H1 (cell line): ENCODE measurements around the gene CWC15. TPM values are rescaled to one million over a fixed set of nuclear protein-coding genes. Genes with fewer than 3 reads are reported as not detected.

Experiments
- CTCF ChIA-PET: fragments of 300-600 bp; sonication (Branson Sonifier 250); formaldehyde crosslinking; loops from one replicate; lab custom pipeline; 2021; ENCODE audit not compliant: partially characterized antibody; lab: Charles Lee
- POLR2A ChIA-PET: fragments of 300-600 bp; sonication (Branson Sonifier 250); formaldehyde crosslinking; loops from one replicate; lab custom pipeline; 2021; ENCODE audit warnings: inconsistent platforms; ENCODE audit not compliant: partially characterized antibody; lab: Charles Lee
- DNase-seq, 2 experiments: peaks; one replicate each; pipeline versions ENCODE4 v3.0.0 to v3.0.0-alpha.2; 2010 to 2022; ENCODE audit warnings: low spot score in 2 of 2, low read depth in 1 of 2, mixed read lengths in 1 of 2
- FAIRE-seq: peaks from 2 replicates; lab custom pipeline; 2011; peaks lifted over from hg19 to GRCh38; lab: Jason Lieb, UNC
- H2AFZ ChIP-seq: 2 replicates; pipeline ENCODE4 v1.8.1; 2012; ENCODE audit warnings: low read length, inconsistent platforms
- H2AK5ac ChIP-seq: 2 replicates; pipeline ENCODE4 v1.6.1; 2013; ENCODE audit warnings: low read depth, low read length
- H2BK120ac ChIP-seq: replicated peaks from 2 replicates; pipeline ENCODE3; 2013; ENCODE audit warnings: low read depth, low read length, inconsistent platforms
- H2BK12ac ChIP-seq: 2 replicates; pipeline ENCODE4 v1.6.1; 2013; ENCODE audit warnings: low read depth, low read length
- H2BK15ac ChIP-seq: 2 replicates; pipeline ENCODE4 v1.6.1; 2013; ENCODE audit warnings: low read length
- H2BK20ac ChIP-seq: 2 replicates; pipeline ENCODE4 v1.6.1; 2013; ENCODE audit warnings: low read length
- H2BK5ac ChIP-seq: 2 replicates; pipeline ENCODE4 v1.6.1; 2013; ENCODE audit warnings: low read depth, low read length
- H3K14ac ChIP-seq: 2 replicates; pipeline ENCODE4 v1.6.1; 2013; ENCODE audit warnings: inconsistent platforms; ENCODE audit not compliant: insufficient read length
- H3K18ac ChIP-seq: 2 replicates; pipeline ENCODE4 v1.6.1; 2013; ENCODE audit warnings: low read length; ENCODE audit errors: extremely low read depth
- H3K23ac ChIP-seq: 2 replicates; pipeline ENCODE4 v1.6.1; 2013; ENCODE audit warnings: inconsistent platforms; ENCODE audit not compliant: insufficient read length
- H3K23me2 ChIP-seq: 2 replicates; pipeline ENCODE4 v1.6.1; 2013; ENCODE audit warnings: low read depth, low read length
- H3K27ac ChIP-seq: 2 replicates; pipeline ENCODE4 v1.6.1; 2011; ENCODE audit warnings: low read depth, low read length, inconsistent platforms
- H3K27me3 ChIP-seq, 4 experiments: replicated peaks in 1 of 4; 1 replicate in 1 of 4; 2 replicates in 3 of 4; pipeline versions ENCODE4 v1.6.1 to v1.8.1; 2011 to 2013; ENCODE audit warnings: low read length in 3 of 4, mild to moderate bottlenecking in 3 of 4, inconsistent platforms in 2 of 4, mixed read lengths in 2 of 4, moderate library complexity in 1 of 4; ENCODE audit not compliant: control insufficient read depth in 3 of 4, insufficient read depth in 3 of 4; ENCODE audit errors: extremely low read depth in 1 of 4
- H3K36me3 ChIP-seq, 4 experiments: 2 replicates each; pipeline versions ENCODE4 v1.6.1 to v1.8.1; 2011 to 2013; ENCODE audit warnings: mild to moderate bottlenecking in 4 of 4, low read length in 3 of 4, moderate library complexity in 2 of 4, control low read depth in 1 of 4, inconsistent platforms in 1 of 4; ENCODE audit not compliant: insufficient read depth in 4 of 4, control insufficient read depth in 2 of 4
- H3K4ac ChIP-seq: replicated peaks from 2 replicates; pipeline ENCODE3; 2013; ENCODE audit warnings: low read length, low read depth, mixed read lengths, inconsistent platforms; ENCODE audit not compliant: insufficient read length
- H3K4me1 ChIP-seq, 4 experiments: replicated peaks in 1 of 4; 1 replicate in 1 of 4; 2 replicates in 3 of 4; pipeline versions ENCODE4 v1.6.1 to v1.8.1; 2011 to 2013; ENCODE audit warnings: low read length in 3 of 4, inconsistent platforms in 2 of 4, mixed read lengths in 1 of 4; ENCODE audit not compliant: insufficient read depth in 4 of 4, control insufficient read depth in 3 of 4
- H3K4me2 ChIP-seq, 2 experiments: 2 replicates each; pipeline versions ENCODE4 v1.6.1 to v1.8.1; 2011 to 2013; ENCODE audit warnings: low read depth in 2 of 2, low read length in 2 of 2, control low read depth in 1 of 2, inconsistent platforms in 1 of 2, mild to moderate bottlenecking in 1 of 2; ENCODE audit not compliant: insufficient read depth in 1 of 2
- H3K4me3 ChIP-seq, 4 experiments: fragments of 200-600, 300-600 bp in 1 of 4; sonication (generic), shearing (Covaris generic), sonication (Bioruptor Twin) in 1 of 4; 2 replicates each; pipeline versions ENCODE4 v1.5.1 to v1.8.1; 2011 to 2016; ENCODE audit warnings: low read length in 4 of 4, low read depth in 3 of 4, control low read depth in 2 of 4, inconsistent platforms in 2 of 4, mild to moderate bottlenecking in 2 of 4, mixed read lengths in 1 of 4, moderate library complexity in 1 of 4; ENCODE audit not compliant: insufficient read depth in 2 of 4; ENCODE audit errors: extremely low read depth in 1 of 4
- H3K56ac ChIP-seq: replicated peaks from 2 replicates; pipeline ENCODE3; 2013; ENCODE audit warnings: low read depth, mild to moderate bottlenecking, mixed read lengths, low read length, inconsistent platforms; ENCODE audit not compliant: insufficient read length
- H3K79me1 ChIP-seq: 2 replicates; pipeline ENCODE4 v1.6.1; 2013; ENCODE audit warnings: low read depth, low read length, control low read depth
- H3K79me2 ChIP-seq, 2 experiments: 2 replicates each; pipeline versions ENCODE4 v1.6.1 to v1.8.1; 2012 to 2013; ENCODE audit warnings: low read length in 2 of 2, mild to moderate bottlenecking in 2 of 2, inconsistent platforms in 1 of 2; ENCODE audit not compliant: insufficient read depth in 2 of 2, control insufficient read depth in 1 of 2
- H3K9ac ChIP-seq, 4 experiments: replicated peaks in 1 of 4; 1 replicate in 1 of 4; 2 replicates in 3 of 4; pipeline versions ENCODE4 v1.6.1 to v1.8.1; 2011 to 2013; ENCODE audit warnings: low read depth in 3 of 4, low read length in 3 of 4, control low read depth in 2 of 4, mild to moderate bottlenecking in 2 of 4, moderate library complexity in 2 of 4, inconsistent platforms in 1 of 4; ENCODE audit errors: extremely low read depth in 1 of 4
- H3K9me3 ChIP-seq, 2 experiments: 2 replicates each; pipeline versions ENCODE4 v1.6.1 to v1.8.1; 2012 to 2013; ENCODE audit warnings: mild to moderate bottlenecking in 2 of 2, moderate library complexity in 2 of 2, control low read depth in 1 of 2, inconsistent platforms in 1 of 2, low read depth in 1 of 2, low read length in 1 of 2, mixed read lengths in 1 of 2; ENCODE audit not compliant: insufficient read depth in 2 of 2
- H4K20me1 ChIP-seq, 2 experiments: replicated peaks in 1 of 2; 2 replicates each; pipeline versions ENCODE3 to v1.8.1; 2011 to 2013; ENCODE audit warnings: inconsistent platforms in 2 of 2, low read length in 2 of 2, mild to moderate bottlenecking in 1 of 2; ENCODE audit not compliant: insufficient read depth in 2 of 2, control insufficient read depth in 1 of 2
- H4K5ac ChIP-seq: 2 replicates; pipeline ENCODE4 v1.6.1; 2013; ENCODE audit warnings: low read length, low read depth, mixed read lengths, inconsistent platforms; ENCODE audit not compliant: insufficient read length
- H4K8ac ChIP-seq: 2 replicates; pipeline ENCODE4 v1.8.0; 2013; ENCODE audit warnings: mild to moderate bottlenecking, moderate library complexity, low read length, inconsistent platforms; ENCODE audit not compliant: insufficient read depth; ENCODE audit errors: extremely low read depth
- H4K91ac ChIP-seq: replicated peaks from 2 replicates; pipeline ENCODE3; 2013; ENCODE audit warnings: low read length, mixed read lengths, inconsistent platforms; ENCODE audit not compliant: insufficient read length
- CBX8 ChIP-seq: fragments of 300-800, 300-1000 bp; sonication (generic); IDR thresholded peaks from 2 replicates; pipeline ENCODE4 v1.7.1; 2016; ENCODE audit warnings: low read depth, low read length, borderline replicate concordance
- E2F6 ChIP-seq: IDR thresholded peaks from 2 replicates; pipeline ENCODE4 v1.6.1; 2012; ENCODE audit warnings: inconsistent platforms
- GTF2F1 ChIP-seq: IDR thresholded peaks from 2 replicates; pipeline ENCODE4 v1.6.1; 2012; ENCODE audit warnings: low read depth, low read length, improper control_type of control experiment, borderline replicate concordance
- HDAC2 ChIP-seq, 2 experiments: fragments of 300-600 bp in 1 of 2; sonication (generic) in 1 of 2; IDR thresholded peaks; 2 replicates each; pipeline ENCODE4 v1.6.1; 2011 to 2012; ENCODE audit warnings: low read depth in 2 of 2, low read length in 2 of 2, mild to moderate bottlenecking in 2 of 2, moderate library complexity in 2 of 2, borderline replicate concordance in 1 of 2, inconsistent platforms in 1 of 2
- JUND ChIP-seq: IDR thresholded peaks from 2 replicates; pipeline ENCODE4 v1.6.1; 2011; ENCODE audit warnings: mild to moderate bottlenecking, improper control_type of control experiment, low read length
- KDM5A ChIP-seq: fragments of 200-600 bp; IDR thresholded peaks from 2 replicates; pipeline ENCODE4 v1.7.1; 2012; ENCODE audit warnings: mild to moderate bottlenecking, low read length, inconsistent platforms, mixed read lengths
- PHF8 ChIP-seq: fragments of 200-600 bp; sonication (generic); conservative IDR thresholded peaks from 2 replicates; pipeline ENCODE4 v1.7.1; 2012; ENCODE audit warnings: low read depth, mild to moderate bottlenecking, inconsistent platforms, low read length, moderate library complexity
- POLR2A ChIP-seq, 2 experiments: IDR thresholded peaks; 1 replicate in 1 of 2; 2 replicates in 1 of 2; pipeline ENCODE4 v1.6.1; 2011; ENCODE audit warnings: low read depth in 2 of 2, low read length in 2 of 2, mild to moderate bottlenecking in 2 of 2; ENCODE audit errors: control extremely low read depth in 1 of 2
- RNF2 ChIP-seq: fragments of 200-900, 300-1000 bp; sonication (generic); IDR thresholded peaks from 2 replicates; pipeline ENCODE4 v1.7.1; 2016; ENCODE audit warnings: borderline replicate concordance, low read depth, mild to moderate bottlenecking, antibody characterized with exemption, low read length; ENCODE audit not compliant: poor library complexity, severe bottlenecking; ENCODE audit errors: missing control alignments
- SIRT6 ChIP-seq: IDR thresholded peaks from one replicate; pipeline ENCODE4 v1.7.1; 2012; ENCODE audit warnings: low read length, inconsistent platforms
- TAF7 ChIP-seq: optimal IDR thresholded peaks from 2 replicates; pipeline ENCODE3; 2011; ENCODE audit warnings: low read depth, mild to moderate bottlenecking, inconsistent platforms, low read length, moderate library complexity, borderline replicate concordance
- TBP ChIP-seq: IDR thresholded peaks from 2 replicates; pipeline ENCODE4 v1.6.1; 2011; ENCODE audit warnings: low read depth, low read length, improper control_type of control experiment
- WGBS, 2 experiments: shearing (Covaris generic) in 1 of 2; methylation state at CpG; one replicate each; pipeline versions ENCODE4 v1.1.6 to v1.1.7; 2013 to 2015; ENCODE audit warnings: low lambda C conversion rate in 2 of 2, mixed read lengths in 2 of 2, inconsistent platforms in 1 of 2, low coverage in 1 of 2, missing lambda C conversion rate in 1 of 2; ENCODE audit not compliant: insufficient replicate concordance in 2 of 2, insufficient coverage in 1 of 2, insufficient read length in 1 of 2; ENCODE audit errors: extremely low coverage in 1 of 2, missing lambda C conversion rate in 1 of 2; 5-methylcytosine and 5-hydroxymethylcytosine counted together
- polyA plus RNA-seq, 7 experiments: library from polyadenylated mRNA; depleted of rRNA in 3 of 7; stranded (reverse) in 5 of 7; unstranded in 2 of 7; fragments of >200 nt in 5 of 7; fragments of 200-250 nt in 2 of 7; gene quantifications; 1 replicate in 5 of 7; 2 replicates in 1 of 7; 4 replicates in 1 of 7; pipeline versions ENCODE4 v1.2.1 to v1.2.3, GENCODE V29; 2011 to 2013; ENCODE audit warnings: missing spikeins in 2 of 7, mixed read lengths in 2 of 7
- total RNA-seq: library from RNA; stranded (reverse); fragmentation: NEBNext Ultra II Directional; extraction: Animal tissue kit (Norgen Biotek cat#: 25700); gene quantifications from 2 replicates; pipeline ENCODE4 v1.2.1, GENCODE V29; 2021

CWC15 gene
- total and polyA plus RNA-seq, 2 of the 8 experiments (the other 6 are each of a cell fraction or from before 2014, with no cell fraction given), result 15.7 to 59.4 TPM

DNA sequence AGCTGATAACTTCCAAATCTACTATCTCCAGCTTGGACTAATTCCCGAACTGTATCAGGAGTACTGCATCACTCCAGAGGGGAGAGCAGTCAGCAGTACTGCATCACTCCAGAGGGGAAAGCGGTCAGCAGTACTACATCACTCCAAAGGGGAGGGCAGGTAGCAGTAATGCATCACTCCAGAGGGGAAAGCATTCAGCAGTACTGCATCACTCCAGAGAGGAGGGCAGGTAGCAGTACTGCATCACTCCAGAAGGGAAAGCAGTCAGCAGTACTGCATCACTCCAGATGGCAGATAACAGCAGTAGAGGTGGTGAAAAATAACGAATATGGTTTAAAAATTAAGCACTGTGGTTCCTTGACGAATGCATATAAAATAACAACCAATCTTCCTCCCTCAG is 8.4 kb downstream of the CWC15 start:
- WGBS, 2 experiments, result 86% methylated on average over 4 of the region's 4 CpGs; no CpG with 5 or more reads in 1 of the 2 experiments
- H3K27me3 ChIP-seq, result no peaks in the 10 kb centered on the region
- no peaks in the 10 kb centered on the region for H3K79me2 ChIP-seq
- no peaks in the 10 kb centered on the region for H3K79me1 ChIP-seq
- H4K8ac ChIP-seq, result no peak overlapping the region
- H2BK12ac ChIP-seq, result no peak overlapping the region
- H2BK20ac ChIP-seq, result no peak overlapping the region
- FAIRE-seq (no peak), DNase-seq (no peak)
- H3K27ac ChIP-seq, result no peak overlapping the region
- no peak overlapping the region for H3K4me2 ChIP-seq
- H3K14ac ChIP-seq, result no peak overlapping the region
- H4K91ac ChIP-seq, result no peak overlapping the region
- peaks cover 18 to 80% (median 43%) of the 10 kb centered on the region in 4 experiments for H3K36me3 ChIP-seq
- H3K4me1 ChIP-seq, result no peaks in the 10 kb centered on the region
- H2BK5ac ChIP-seq, result no peak overlapping the region
- ChIA-PET CTCF (interaction anchor here (1.2 to 1.9 kb wide), 3 partner anchors 8 to 342 kb away, joined by 4 to 7 read pairs (median 7); partner anchors contain the start of genes CWC15 and KDM4D), POLR2A (interaction anchor here (1.1 kb wide), 1 partner anchor 9 kb away, joined by 6 read pairs; the partner anchor contains the start of genes CWC15 and KDM4D)
- no peak overlapping the region for H3K18ac ChIP-seq
- H3K4me3 ChIP-seq, result no peak overlapping the region
- no peak overlapping the region for H2AK5ac ChIP-seq
- H4K5ac ChIP-seq, result no peak overlapping the region
- H3K4ac ChIP-seq, result no peak overlapping the region
- no peak overlapping the region for H2AFZ ChIP-seq
- H3K9me3 ChIP-seq, result no peaks in the 10 kb centered on the region
- no peak overlapping the region for H2BK120ac ChIP-seq
- H4K20me1 ChIP-seq, result peaks cover 0 to 3% of the 10 kb centered on the region in 2 experiments
- no peaks in the 10 kb centered on the region for H3K23me2 ChIP-seq
- no peak overlapping the region for H3K9ac ChIP-seq
- no peak overlapping the region for H3K56ac ChIP-seq
- H3K23ac ChIP-seq, result no peak overlapping the region
- H2BK15ac ChIP-seq, result no peak overlapping the region
- TF ChIP-seq TAF7, result no peak
- no peak for TF ChIP-seq KDM5A
- no peak for TF ChIP-seq TBP
- TF ChIP-seq GTF2F1, result no peak
- no peak for TF ChIP-seq E2F6
- no peak for TF ChIP-seq SIRT6
- no peak for TF ChIP-seq RNF2
- TF ChIP-seq HDAC2 (IDR thresholded peaks at IDR 0.05; ENCODE audit: borderline replicate concordance in 1 of 2, low read depth in 2 of 2, low read length in 2 of 2), result no peak
- TF ChIP-seq PHF8, result no peak
- no peak for TF ChIP-seq CBX8
- TF ChIP-seq JUND, result no peak
- TF ChIP-seq POLR2A (IDR thresholded peaks at IDR 0.05; ENCODE audit: control extremely low read depth in 1 of 2, low read depth in 2 of 2, low read length in 2 of 2), result no peak
